Activated T-helper 9 cell treated with anti-CD3 and anti-CD28 coated beads, Interleukin-2, amount 50 U/mL, for 16 hours (primary cell): Measurements from ENCODE around the gene CD47.

Experiments
- DNase-seq: peaks from one replicate; pipeline ENCODE4 v3.0.0-alpha.2; 2020; ENCODE audit warnings: low read depth

CD47 gene

DNA sequence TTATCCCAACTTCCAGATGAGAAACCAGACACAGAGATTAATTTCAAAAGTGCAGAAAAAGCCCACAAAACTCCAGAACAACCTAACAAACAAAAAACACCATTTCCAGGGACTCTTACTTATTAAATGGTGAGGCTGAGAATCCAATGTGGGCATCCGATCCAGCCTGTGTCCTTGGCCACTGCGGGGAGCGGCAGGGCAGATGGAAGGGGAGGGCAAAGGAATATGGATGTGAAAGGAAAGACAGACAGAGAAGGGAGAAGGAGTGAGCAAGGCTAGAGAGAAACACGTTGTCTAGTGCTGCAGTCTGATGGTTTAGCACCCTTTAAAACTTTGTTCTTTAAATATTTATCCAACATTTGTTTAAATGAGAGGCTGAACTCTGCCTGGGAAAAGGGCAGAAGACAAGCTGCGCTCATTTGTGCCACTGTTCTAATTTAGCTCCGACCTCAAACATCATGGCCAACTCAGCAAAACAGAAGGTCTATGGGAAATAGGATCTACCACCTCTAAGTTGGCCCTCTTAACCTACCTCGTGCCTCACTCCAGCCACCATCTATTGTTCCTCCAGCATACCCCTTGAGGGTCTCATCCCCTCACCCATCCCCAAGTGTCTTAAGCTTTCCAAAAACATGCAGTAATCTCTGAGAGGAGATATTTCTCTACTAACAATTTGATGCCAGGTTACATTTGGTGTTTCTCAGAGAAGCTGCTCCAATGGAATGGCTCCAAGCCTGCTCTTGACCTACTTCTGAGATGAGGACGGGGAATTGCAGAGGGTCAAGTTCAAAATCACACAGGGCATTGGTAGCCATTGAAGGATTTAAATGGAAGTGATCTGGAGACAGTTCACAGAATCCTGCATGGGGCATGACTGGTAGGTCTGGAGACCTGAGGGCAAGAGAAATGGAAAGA is 77.4 kb downstream of the CD47 start:
- no peak for DNase-seq

DNA sequence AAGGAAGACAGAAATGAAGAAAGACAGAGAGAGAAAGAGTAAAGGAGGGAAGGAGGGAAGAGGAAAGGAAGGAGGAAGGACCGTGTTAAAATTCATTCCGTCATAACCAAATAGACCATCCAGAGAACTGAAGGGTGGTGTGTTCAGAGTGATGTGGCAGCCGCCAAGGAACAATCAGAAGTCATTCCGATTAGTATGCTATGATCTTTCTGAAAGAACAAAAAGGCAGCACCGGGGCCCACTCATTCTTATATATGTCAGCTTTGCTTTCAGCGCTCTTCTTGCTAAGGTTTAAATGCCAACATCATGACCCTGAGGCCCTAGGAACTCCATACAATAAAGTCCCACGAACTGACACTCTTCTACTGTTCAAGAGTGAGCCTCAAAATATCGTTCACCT is 78.5 kb downstream of the CD47 start:
- DNase-seq, result no peak

DNA sequence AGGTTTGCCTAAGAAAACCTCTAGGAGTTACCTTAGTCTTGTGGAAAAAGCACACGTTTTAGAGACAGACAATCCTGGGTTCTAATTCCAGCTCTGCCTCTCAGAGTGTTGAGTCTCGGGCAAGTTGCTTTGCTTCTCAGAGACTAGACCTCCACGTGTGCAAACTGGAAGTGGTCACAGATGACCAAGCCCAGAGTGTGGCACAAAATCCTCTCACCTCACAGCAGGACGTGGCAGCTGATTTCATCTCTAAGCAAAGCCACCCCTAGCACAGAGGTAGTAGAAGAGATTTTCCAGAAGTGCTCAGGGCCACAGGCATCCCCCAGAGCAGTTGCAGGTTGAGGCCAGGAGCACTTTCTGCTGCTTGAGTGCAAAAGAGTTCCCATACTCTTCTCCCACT is 79.2 kb downstream of the CD47 start:
- no peak for DNase-seq

DNA sequence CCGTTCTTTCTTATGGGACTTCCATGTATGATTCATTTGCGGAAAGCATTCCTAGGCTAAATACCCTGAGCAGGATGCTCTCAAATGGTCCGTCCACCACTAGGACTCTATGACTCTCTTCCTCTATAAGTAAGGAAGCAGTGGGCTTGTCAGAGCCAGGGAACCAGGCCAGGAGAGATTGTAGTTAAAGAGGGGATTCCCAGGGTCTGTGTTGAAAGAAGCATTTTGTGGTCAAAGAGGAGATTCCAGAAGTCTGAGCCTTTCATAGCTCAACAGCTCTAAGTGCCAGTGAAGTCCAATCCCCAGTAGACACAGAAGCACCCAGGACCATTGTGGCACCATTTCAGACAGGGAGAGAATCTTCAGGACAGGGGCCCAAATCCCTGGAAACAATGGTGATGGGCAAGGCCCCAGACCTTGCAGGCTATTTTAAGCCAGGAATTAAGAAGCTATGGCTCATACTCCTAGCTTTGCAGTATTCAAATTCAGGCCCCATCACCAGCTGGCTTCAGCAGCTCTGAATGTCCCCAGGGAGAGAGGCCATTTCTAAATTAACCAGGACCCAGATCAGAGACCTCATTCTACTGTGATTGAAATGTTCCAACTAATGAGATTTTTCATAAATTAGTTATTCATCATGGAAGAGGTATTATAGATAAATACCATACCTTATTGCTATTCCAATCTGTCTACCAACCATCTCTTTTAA is 81.7 kb downstream of the CD47 start:
- DNase-seq, result no peak

DNA sequence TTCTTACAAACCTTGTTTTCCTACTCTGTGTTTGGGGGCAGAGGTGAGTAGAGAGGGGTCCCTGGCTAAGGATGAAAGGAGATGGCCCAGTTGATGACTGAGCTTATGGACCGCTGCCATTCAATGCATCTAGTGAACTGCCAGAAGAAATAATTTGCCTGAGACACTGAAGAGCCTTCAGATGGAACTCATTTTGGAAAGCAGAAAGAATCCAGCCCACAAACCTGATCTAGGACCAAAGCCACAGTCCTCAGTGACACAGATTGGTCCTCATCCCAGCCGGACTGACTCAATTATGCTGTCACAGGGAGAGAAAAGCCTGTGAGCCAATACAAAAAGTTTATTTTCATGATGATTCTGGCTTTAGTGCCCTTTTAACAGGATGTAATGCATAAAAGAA is 82.7 kb downstream of the CD47 start:
- DNase-seq, result no peak

DNA sequence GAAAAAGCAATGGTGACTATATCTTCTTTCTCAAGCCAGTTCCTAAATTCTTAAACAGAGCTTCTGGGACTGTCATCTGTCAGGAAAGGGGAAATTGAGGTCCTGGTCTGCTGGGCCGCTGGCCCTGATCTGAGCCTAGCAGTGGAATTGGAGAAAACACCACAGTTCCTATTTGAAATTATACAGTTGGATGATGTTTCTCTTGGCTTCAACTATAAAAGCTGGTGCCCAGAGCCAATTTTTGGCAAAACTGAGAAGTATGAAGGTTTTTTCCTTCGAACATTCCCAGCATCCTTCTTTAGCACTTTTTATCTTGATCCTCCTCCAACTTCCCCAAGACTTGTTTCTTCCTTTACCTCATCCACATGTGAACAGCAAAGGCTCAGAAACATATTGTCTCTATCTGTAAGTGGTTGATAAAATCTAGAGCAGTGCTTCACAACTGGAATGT is 83.9 kb downstream of the CD47 start:
- DNase-seq, result no peak

DNA sequence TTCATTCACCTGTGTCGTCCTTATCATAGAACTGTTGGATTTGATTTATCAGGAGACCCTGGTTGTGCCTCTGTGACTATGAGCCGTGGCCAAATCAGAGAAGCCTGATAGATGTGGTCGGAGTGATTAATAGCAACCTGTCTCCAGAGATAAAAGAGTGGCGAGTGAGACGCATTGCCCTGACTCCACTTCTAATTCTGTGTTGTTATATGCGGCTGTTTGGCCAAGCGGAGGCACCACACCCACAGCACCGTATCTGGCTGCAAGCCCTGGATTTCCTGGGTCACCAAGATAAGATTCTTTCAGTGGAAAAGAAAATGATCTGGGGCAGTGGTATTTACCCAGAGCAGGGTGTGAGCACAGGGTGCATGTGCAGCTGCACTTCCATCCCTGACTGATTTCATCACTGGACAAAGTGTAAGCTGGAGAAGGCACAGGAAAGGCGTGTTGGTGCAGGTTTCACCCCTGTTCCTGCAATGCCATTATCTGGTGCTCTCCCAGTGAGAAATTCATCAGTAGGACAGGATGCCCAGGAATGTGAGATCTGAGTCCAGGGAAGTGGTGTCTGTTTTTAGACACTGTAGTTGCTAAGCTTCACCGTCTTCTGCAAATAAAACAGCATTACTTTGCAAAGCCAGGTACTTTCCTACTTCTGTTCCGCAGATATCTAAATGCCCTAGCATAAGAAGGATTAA is 84.6 kb downstream of the CD47 start:
- no peak for DNase-seq

DNA sequence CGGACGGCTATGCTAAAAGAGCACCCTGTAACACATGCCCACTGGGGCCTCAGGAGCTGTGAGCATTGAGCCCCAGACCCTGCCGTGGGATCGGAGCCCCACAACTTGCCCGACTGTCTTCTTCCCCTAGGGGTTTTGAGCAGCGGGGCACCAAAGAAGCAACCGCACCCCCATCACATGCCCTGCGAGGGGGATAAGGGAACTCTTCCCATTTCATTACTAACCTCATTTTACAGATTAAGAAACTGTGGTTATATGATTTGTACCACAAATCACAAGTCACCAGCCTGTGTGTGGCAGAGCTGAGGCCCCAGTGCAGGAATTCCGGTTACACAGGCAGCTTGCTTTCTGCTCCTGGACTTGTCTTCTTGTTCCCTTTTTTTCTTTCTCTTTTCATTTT is 86.2 kb downstream of the CD47 start:
- no peak for DNase-seq

DNA sequence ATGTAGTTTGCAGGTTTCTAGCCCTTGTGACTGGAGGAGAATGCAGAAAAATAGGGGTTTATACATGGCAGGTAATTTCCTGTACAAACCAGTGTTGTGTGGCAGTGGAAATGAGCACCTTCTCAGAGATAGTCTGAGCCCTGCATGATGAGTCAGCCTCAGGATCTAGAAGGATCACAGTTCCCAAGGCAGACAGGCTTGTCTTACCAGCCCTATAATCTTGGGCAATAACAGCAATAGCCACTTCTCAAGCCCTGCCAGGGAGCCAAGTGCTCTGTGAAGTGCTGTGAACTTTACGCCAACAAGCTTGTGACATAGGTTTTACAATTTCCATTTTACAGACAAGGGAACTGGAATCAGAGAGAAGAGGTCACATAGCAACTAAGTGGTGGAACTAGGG is 89.4 kb downstream of the CD47 start:
- DNase-seq, result no peak

DNA sequence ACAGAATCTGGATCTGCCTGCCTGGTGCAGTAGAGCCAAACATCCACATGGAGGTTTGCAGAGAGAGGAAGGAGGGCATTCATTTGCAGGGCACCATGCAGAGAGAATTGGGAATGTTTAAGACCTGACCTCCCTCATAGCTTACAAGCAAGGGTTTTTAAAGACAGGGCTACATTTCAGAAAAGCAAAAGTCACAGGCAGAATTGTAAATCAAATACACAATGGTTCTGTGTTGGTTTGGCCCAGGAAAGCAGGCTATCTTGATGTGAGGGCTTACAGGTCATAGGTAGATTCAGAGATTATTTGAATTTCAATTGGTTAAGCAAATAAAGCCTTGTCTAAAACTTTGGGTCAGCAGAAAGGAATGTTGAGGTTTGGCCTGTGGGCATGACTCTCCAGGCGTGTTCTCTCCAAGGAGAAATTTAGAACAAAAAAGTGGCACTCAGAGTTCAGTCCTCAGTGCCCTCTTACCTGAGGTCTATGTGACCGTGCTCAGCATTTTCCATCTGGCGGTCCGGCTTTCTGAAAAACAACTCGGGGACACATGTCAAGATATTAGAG is 91.5 kb downstream of the CD47 start:
- no peak for DNase-seq

DNA sequence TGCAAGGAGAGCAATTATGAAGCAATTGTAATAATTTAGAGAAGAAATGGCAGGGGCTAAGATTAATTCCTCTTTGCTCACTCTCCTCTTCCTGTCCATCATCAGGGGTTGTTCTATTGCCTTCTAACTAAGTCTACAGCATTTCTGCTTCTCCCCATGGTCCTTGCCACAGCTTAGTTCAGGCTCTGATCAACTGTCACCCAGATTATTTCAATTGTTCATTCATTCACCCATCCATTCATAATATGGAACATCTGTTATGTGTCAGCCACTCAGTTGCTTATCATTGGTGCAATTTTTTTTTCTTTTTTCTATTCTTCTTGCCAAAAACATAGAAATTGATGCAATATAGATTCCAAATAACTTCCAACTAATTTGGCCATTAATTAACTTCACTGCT is 93.2 kb downstream of the CD47 start:
- no peak for DNase-seq

DNA sequence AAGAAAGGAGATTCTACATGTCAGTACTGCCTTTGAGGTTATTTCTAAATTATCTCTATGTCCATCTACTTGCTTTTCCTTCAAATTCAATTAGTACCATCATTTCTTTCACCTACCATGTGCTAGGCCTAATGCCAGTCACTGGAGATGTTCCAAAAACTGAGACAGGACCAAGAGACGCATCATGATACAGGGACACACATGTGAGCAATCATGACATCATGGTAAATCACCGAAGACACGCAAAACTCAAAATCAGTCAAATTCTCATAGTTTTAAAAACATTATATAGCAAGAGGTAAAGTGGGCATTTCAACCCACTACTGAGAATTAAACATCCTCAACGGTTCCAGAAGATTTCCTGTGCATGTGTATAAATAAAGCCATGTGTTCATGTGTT is 95.0 kb downstream of the CD47 start:
- DNase-seq, result no peak

DNA sequence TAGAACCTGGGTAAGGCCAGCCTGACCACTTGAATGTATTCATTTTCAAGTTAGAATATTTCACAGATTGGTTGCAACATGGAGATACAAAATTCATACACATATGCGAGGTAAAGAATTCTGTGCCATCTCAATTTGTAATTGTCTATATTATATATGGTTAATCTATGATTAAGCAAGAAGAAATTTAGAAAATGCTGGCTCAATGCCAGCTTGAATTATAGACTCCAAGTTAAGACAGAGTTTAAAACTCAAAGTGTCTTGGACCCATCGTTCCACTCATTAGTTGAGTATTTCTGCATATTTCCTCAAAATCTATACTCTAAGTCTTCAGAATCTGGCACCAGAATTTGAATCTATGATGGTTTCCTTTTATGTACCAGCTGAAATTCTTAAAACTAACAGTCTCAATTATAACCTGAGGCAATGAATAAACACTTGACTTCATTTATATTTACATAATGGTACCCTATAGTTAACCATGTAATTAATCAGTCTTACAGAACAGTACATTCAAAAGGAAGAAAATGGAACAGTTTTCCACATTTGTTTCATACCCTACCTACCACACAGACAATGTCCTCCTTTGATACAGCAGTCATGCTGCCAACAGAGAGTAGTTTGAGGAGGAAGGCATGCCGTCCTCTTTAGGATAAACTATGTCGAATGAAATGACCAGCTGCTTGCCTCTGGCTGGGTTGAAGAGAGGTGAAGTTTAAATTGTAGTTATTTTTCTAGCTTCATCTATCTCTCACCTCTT is 95.7 kb downstream of the CD47 start:
- no peak for DNase-seq

DNA sequence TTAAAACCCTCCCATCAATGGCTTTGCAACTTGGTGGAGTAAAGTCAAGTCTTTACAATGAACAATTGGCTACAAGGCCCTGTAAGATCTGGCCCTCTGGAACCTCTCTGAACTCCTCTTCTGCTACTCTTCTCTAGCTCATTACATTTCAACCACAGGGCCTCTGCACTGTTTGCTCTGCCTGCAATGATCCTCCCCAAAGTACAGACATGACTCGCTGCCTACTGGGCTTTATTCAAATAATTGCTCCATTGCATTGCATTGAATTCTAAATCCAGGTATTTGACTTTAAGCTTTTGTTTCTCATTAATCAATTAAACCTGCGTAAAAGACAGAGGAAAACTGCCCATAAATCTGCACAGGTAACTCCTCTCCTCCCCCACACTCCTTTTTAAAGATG is 96.7 kb downstream of the CD47 start:
- no peak for DNase-seq

DNA sequence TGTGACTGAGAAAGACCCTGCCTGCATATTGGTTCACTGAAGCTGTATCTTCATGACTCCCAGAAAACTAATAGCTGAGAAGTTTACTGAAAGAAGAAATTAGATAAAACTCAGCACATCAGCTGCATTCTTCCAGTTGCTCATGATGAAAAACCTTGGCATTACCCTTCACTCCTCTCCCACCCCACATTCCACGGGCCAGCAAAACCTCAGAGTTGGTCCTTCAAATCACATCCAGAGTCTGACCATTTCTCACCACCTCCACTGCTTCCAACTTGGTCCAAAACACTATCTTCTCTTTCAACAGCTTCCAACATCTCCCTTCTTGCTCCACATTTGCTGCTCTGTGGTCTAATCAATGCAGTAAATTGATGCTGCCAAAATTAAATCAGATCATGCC is 97.1 kb downstream of the CD47 start:
- no peak for DNase-seq
